ENCODE results near the gene EMP2.
A peak's percentile ranks its signal among the peaks of the same experiment; 100 is the strongest.
"Not testable (repeated sequence)": the region's sequence is repeated elsewhere in the genome, so short reads cannot be mapped to it uniquely, and the experiment has no call there.

EMP2 gene

GRCh38 chr16:10579965-10580882, at the start of gene EMP2:
TSS of gene EMP2 (minus strand) at chr16:10580598. CDS start at chr16:10547617, 32,981 bp downstream.
- DNase-seq (ENCODE audit: extremely low spot score): peak; percentile 52
- ChIA-PET POLR2A (no interaction called here), CTCF (no interaction called here)
- peak; percentile 46 for TF ChIP-seq CTCF (IDR thresholded peaks at IDR 0.05; ENCODE audit: control extremely low read depth, extremely low read depth, low read depth, missing control alignments)

DNA sequence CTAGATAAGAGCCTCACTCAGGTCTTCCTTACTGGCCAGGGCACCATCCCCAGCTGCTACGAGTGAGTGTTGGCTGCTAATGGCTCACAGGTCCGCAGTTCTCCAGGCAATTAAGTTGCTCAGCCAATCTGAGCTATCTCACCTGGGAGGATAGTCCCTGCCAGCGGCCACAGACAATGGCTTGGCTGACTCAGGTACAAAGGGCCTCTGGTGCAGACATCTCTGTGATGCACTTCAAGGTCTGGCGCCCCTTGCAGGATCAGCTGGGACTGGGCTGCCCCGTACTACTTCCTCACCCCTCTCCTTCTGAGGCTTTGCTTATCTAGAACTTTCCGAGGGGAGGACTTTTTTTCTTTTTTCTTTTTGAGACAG, 49.2 kb upstream of the EMP2 start:
- POLR2A ChIA-PET: no interaction called here
- DNase-seq (ENCODE audit: extremely low spot score): no peak
- CTCF ChIA-PET: interaction anchor here (1.2 kb wide), 1 partner anchor 10 kb away, joined by 3 read pairs; no protein-coding TSS in a partner anchor
- no peak for TF ChIP-seq CTCF (IDR thresholded peaks at IDR 0.05; ENCODE audit: control extremely low read depth, extremely low read depth, low read depth, missing control alignments)

- ChIA-PET POLR2A (no interaction called here), CTCF (no interaction called here)
- TF ChIP-seq CTCF (IDR thresholded peaks at IDR 0.05; ENCODE audit: control extremely low read depth, extremely low read depth, low read depth, missing control alignments): no peak
- no peak for DNase-seq (ENCODE audit: extremely low spot score)
Observed at GRCh38 chr16:10625595-10626357, 45.4 kb upstream of the EMP2 start.

DNA sequence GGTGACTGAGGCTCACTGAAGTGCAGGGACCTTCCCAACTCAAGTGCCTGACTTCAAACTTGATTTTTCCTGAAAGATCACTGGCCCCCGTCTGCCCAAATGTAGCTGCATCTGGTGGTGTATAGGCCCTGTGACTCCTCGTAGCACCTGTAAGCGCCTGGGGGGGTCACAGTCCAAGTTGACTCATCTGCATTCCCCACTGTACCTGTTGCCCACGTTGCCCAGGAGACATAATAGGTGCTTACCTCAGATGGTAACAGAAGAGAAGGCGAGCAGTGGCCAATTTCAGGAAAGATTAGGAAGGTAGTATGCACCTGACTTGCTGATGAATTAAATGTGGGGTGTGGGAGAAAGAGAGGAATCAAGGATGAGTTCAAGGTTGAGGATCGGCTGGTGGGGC, 44.1 kb upstream of the EMP2 start:
- POLR2A ChIA-PET: no interaction called here
- CTCF ChIA-PET: no interaction called here
- no peak for DNase-seq (ENCODE audit: extremely low spot score)
- no peak for TF ChIP-seq CTCF (IDR thresholded peaks at IDR 0.05; ENCODE audit: control extremely low read depth, extremely low read depth, low read depth, missing control alignments)

- ChIA-PET POLR2A (no interaction called here), CTCF (no interaction called here)
- no peak for DNase-seq (ENCODE audit: extremely low spot score)
- TF ChIP-seq CTCF (IDR thresholded peaks at IDR 0.05; ENCODE audit: control extremely low read depth, extremely low read depth, low read depth, missing control alignments): no peak
Observed at GRCh38 chr16:10623059-10623458, 42.7 kb upstream of the EMP2 start.

GRCh38 chr16:10622036-10622921, 41.9 kb upstream of the EMP2 start:
- TF ChIP-seq CTCF (IDR thresholded peaks at IDR 0.05; ENCODE audit: control extremely low read depth, extremely low read depth, low read depth, missing control alignments): no peak
- DNase-seq (ENCODE audit: extremely low spot score): no peak
- ChIA-PET CTCF (no interaction called here), POLR2A (no interaction called here)

DNA sequence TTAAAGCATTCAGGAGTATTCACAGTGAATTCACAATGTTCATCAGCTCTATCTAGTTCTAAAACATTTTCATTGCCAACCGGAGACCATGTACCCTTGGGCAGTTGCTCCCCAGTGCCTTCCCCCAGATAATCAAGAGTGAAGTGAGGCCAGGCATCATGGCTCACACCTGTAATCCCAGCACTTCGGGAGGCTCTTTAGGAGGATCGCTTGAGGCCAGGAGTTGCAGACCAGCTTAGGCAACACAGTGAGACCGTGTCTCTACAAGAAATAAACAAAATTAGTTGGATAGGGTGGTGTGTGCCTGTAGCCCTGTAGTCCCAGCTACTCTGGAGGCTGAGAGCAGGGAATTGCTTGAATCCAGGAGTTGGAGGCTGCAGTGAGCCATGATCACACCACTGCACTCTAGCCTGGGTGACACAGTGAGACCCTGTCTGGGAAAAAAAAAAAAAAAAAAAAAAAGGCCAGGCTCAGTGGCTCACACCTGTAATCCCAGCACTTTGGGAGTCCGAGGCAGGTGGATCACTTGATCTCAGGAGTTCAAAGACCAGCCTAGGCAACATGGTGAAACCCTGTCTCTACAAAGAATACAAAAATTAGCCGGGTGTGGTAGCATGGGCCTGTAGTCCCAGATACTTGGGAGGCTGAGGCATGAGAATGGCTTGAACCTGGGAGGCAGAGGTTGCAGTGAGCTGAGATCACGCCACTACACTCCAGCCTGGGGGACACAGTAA, 41.0 kb upstream of the EMP2 start:
- POLR2A ChIA-PET; DNase-seq (ENCODE audit: extremely low spot score): not testable (repeated sequence)
- CTCF ChIA-PET: interaction anchor here (1.5 kb wide), 1 partner anchor 115 kb away, joined by 4 read pairs; no protein-coding TSS in a partner anchor
